GM18520 (cell line): ENCODE data around the gene FOXC2.
"Not testable (repeated sequence)": the region's sequence is repeated elsewhere in the genome, so short reads cannot be mapped to it uniquely, and the experiment has no call there.

Experiments used
- ATAC-seq: cut with Tn5 transposase; IDR thresholded peaks from one replicate; pipeline ENCODE4 v1.9.1; 2021; ENCODE audit not compliant: unreplicated experiment

Gene FOXC2

DNA sequence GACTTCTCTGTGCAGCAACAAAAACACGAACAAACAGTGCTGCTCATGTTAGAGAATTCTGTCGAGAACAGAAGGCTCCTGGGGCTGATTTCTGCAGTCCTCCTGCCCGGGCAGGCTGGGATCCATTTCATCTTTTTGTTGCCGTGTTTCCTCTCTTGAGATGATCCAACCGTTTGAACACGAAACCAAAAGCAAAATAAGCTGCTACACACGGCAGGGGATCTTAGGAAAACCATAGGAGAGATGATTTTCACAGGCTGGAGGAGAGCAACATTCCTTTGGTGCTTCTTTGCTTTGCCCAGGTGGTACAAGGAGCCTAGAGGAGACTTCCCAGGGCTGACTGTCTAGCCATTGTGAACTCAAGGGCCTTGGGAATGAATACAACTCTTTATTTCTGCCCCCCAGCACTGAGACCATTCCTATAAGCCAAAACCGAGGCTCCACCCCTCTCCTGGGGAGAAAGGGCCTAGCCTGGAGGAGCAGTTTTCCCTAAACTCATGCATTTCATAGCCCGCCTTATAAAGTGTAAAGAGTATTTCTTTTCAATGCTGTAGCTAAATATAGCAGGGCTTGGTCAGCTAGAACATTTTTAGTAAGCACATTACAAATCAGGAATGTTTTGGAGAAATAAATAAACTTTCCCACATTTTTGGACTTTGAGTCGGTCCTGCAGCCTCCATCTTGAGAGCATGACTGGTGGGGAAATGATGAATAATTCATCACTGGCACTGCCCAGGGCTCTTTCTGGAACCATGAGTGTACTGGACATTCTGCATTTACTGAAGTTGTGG, 19.4 kb downstream of the FOXC2 start:
- ATAC-seq: no peak

DNA sequence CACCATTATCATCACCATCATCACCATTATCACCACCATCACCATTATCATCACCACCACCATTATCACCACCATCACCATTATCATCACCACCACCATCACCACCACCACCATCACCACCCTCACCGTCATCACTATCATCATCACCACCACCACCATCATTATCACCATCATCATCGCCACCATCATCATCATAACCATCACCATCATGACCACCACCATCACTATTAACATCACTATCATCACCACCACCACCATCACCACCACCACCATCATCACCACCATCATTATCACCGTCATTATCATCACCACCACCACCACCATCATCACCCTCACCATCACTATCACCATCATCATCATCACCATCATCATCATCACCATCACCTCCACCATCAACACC, 20.9 kb downstream of the FOXC2 start:
- ATAC-seq: no peak

DNA sequence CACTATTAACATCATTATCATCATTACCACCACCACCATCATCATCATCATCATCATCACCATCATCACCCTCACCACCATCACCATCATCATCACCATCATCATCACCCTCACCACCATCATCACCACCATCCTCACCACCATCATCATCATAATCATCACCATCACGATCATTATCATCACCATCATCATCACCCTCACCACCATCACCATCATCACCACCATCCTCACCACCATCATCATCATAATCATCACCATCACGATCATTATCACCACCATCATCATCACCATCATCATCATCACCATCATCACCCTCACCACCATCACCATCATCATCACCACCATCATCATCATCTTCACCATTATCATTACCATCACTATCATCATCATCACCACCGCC, 21.3 kb downstream of the FOXC2 start:
- not testable (repeated sequence) for ATAC-seq

DNA sequence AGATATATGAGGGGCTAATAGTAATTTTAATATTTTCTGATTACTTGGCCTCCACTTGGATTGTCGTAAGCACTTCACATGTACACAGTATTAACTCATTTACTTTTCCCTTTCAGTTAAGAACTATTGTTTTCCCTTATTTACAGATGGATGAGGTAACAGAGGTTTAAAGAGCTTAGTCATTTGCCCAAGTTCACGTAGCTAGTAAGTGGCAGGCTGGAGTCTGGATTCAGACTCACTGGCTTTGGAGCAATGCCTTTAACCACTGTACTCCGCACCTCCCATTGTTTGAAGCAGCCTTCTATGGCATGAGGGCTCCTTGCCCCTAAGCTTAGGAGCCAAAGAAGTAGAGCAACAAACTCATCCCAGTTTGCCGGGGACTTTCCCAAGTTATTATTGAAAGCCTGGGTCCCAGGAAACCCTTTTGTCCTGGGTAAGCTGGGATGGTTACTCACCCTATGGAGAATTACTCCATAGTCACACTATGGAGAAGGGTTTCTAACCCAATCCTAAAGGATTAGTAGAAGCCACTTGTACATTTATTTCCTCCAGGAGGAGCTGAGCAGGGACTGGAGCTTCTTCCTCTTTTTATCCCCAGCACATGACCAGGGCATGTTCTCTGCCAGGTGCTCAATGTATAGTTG, 24.0 kb downstream of the FOXC2 start:
- ATAC-seq: no peak

DNA sequence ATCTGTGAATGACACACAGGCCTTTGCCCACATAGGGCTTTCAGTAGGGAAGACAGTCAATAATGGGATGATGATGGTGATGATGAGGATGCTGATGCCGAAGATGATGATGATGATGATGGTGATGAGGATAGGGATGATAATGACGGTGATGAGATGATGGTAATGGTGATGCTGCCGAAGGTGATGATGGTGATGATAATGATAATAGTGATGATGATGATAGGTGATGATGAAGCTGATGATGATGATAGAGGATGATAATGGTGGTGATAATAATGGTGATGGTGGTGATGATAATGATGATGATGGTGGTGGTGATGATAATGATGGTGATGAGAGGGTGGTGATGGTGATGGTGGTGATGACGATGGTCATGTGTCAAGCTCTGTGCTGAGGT, 24.6 kb downstream of the FOXC2 start:
- no peak for ATAC-seq

DNA sequence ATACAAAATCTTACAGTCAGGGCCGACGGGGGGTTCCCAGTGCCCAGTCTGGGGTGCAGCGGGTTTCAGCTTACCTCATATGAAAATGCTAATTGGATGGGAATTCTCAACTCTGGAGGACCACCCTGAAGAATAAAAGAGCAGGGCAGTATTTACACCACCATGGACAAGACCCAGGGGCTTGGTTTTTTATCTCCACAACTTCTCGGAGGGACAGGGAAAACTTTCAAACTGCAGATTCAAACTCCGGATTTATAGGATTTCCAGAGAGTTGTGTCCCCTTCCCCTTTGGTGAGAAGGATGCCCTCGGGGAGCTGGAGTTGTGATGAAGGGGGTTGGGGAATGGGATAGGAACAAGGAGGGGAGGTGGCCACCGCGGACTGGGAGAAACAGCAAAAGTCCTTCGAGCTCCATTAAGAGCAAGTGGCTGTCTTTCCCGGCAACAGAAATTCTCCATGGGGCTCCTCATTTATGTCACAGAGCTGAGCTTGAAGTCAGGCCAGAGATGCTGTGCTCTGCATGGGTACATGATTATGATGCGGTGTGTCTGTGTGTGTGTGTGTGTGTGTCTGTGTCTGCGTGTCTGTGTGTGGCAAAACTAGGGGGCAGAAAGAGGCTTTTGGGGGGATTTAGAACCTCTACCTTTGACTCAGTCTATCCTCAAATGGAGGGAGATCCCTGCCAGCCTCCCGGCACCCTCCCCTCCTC, 27.4 kb downstream of the FOXC2 start:
- no peak for ATAC-seq

DNA sequence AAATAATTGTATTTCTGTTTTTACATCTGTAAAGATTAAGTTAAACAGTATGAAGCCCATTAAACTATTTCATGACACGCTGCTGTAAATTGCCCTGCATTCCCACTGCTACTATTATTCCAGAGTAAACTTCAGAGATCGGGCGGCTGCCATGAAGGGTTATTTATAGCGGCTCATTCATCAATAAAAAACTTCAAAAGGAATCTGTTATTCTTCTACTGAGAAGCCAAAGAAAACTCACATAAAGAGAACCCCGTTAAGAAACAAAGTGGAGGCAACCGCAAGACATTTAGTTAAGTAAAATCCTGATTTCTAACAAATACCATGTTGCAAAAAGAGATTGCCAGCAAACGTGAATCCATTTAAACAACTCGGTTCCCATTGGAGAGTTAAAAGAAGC, 28.1 kb downstream of the FOXC2 start:
- ATAC-seq: no peak

DNA sequence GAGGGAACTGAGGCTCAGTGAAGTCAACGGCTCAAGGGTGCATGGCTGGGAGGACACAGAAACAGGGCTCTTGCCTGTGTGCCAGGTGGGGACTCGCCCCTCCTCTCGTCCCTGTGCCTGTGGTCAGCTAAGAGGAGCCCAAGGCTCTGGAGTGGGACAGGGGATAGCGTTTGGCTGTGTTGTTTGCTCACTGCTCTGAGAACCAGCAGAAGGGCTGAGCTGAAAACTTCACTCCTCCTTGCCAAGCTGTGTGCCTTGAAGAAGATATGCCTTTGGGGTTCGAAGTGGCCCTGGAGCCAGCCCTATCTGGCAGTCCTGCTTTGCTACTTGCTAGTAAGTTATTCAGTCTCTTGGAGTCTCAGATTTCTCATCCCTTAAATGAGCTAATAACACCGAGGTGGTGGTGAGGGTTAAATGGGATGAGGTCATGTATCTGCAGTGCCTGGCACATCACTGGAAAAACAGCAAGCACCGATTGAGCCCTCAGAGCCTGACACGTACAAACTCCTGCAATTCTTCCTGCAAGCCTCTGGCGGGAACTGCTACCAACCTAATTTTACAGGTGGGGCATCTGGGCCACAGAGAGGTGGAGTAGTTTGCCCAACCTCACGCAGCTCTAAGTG, 29.5 kb downstream of the FOXC2 start:
- ATAC-seq: no peak

DNA sequence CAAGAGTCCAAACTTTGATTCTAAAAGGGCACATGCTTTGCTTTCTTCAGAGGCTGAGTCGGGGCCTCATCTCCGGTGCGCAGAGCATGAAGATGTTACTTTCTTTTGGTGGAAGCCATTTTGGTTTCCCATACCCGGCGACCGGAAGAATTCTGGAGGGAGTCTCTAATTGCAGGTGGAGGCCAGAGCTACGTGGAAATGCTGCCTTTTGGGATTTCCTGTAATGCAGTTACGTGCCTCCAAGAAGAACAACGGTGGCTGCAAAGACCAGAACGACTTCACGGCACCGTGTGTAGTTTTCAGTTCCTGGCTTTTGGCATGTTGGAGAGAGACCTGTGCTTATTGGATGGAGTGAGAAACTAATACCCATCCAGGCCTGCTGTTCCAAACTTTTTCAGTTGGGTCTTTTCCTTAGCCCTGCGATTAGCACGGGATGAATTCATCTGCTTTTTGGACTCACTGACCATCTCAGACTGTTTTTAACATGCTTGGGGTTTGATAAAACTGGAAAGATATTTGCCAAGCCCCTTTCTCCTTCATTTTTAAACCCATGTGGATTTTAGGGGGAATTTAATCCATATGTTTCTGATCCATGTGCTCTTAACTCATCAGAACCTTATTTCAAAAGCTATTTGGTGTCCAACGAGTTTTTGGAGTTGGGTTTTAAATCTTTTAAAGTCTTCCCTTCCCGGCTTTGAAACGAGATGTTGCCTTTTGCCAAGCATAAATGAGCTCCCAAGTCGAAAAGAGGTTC, 30.7 kb downstream of the FOXC2 start:
- no peak for ATAC-seq

DNA sequence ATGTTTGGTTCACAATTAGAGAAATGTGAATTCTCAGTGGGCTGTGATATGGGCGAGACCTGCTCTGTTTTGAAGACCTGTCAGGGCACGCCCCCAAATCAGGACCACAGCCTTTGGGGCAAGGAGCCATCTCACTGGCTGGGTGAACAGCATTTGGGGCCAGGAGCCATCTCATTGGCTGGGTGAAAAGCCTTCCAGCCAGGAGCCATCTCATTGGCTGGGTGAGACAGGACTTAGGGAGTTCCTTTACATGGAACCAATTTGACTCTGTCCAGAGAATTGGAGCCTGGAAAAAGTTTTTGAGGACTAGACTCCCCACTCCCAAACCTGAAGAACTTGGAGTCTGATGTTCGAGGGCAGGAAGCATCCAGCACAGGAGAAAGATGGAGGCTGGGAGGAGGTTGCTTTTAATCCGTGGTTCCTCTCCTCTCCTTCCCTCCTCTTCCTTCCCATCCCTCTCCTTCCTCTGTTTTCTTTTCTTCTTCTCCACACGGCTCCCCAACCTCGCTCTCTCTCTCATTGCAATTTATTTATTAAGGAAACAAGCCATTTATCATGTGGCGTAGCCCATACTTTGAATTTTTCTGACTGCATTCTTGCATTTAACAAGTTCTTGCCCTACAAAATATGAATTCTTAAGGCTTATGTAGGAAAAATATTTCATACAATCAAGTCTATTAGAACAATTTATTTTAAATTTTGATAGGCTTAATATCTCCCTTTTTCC, 31.4 kb downstream of the FOXC2 start:
- ATAC-seq: no peak

DNA sequence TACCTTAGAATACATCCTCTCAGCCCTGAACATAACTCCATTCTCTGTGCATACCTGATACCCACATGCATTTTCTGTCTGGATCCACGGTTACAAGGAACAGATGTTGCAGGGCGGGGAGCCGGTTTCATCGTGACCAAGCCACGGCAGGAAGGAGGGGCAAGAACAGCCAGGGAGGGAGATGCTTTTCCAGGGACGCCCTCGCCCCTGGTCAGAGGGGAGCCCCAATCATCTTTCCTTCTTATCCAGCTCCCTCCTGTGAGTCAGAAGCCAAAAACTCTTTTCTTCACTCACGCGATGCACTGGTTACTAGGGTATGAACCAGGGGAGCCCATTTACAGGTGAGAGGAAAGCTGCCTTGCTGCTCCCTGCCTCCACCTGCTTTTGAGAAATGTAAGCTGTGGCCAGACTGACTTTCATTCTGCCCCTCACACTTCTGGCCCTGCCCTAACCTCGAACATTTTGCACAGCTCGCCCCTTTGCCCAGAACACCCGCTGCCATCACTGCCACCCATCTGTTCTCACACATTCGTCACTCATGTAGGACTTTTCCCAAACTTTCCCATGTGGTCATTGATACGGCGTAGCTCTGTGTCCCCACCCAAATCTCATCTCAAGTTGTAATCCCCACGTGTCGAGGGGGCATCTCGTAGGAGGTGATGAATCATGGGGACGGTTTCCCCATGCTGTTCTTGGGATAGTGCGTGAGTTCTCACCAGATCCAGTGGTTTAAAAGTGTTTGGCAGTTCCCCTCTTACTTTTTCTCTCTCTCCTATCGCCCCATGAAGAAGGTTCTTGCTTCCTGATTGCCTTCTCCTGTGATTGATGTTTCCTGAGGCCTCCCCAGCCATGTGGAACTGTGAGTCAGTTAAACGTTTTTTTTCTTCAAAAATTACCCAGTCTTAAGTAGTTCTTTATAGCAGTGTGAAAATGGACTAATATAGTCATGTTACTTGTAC, 32.3 kb downstream of the FOXC2 start:
- no peak for ATAC-seq

DNA sequence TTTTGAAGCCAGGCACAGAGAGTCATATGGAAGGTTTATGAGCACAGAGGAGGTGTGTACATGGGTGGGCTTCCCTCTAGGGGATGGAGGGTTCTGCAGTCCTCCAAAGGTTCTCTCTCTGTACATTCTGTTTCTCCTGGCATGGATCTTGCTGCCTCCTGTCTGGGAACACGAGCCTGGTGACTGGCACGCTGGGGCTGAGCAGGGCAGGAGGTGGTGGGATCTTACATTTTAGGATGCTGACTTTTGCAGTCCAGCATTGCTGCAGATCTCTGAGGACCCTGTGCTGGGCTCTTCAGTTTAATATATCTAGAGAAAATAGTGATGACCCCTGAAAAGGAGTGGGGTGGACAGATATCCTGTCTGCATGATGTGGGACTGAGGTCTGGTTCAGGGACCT, 34.7 kb downstream of the FOXC2 start:
- ATAC-seq: no peak

DNA sequence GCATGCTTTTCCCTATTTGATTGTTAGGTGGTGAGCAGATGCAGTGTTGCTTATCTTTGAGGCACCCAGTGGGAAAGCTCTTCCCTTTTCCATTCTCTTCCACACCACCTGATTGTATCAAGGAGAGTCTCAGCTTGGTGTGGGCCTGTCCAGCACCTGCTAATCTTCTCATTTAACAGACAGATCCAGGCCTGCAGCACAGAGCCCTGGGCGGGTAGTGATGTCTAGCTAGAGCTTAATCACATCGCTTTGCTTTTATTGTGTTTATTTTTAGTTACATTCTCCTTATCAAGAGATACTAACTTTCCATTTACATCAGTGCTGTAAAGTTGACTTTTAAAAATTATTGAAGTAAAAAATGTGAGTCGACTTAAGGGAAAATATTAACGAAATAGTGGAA, 35.9 kb downstream of the FOXC2 start:
- no peak for ATAC-seq

DNA sequence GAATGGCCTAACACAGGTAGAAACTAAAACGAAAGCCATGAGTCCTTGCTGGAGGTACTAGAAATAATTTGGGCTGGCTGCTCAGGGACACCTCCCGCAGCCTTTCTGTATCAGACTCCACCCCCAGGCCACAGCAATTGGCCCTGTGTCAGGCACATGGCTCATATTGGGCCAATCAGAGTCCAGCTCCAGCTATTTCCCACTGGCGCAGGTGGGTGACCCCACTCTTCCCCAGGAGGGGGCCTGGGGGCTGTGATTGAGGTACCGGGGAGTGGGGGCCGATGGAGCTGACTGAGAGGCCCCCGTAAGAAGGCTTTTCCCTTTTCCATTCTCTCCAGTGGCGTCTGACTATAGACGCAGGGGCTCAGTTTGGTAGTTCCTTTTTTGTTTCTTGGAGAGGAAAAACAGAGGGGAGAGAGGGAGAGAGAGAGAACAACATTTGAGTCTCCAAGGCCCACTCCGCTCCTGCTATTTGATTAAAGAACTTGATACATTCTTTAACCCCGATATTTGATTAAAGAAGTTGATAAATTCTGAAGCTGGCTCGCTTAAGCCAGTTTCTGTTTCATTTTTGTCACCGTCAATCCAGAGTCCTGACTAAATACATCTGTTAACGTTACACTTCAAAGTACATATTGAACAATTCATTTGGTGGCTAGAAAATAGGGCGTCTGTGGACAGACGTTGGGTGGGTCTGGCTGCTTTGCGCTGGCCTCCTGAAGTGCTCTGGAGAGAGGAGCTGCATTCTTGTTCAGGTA, 38.0 kb downstream of the FOXC2 start:
- ATAC-seq: no peak

DNA sequence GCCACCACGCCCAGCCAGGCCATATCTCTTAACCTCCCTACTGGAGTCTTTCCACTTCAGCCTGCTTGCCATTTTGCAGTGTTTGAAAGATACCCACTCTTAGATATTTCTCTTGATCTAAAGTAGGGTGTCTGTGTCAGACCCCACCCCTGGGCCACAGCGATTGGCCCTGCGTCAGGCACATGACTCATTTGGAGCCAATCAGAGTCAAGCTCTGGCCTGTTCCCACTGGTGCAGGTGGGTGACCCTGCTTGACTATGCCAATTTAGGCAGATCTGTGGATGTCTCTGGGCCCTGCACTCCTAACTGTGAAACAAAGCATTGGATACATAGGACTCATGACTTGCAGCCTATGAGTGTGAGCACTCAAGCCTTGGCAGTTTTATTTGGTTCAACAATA, 39.3 kb downstream of the FOXC2 start:
- ATAC-seq: no peak

DNA sequence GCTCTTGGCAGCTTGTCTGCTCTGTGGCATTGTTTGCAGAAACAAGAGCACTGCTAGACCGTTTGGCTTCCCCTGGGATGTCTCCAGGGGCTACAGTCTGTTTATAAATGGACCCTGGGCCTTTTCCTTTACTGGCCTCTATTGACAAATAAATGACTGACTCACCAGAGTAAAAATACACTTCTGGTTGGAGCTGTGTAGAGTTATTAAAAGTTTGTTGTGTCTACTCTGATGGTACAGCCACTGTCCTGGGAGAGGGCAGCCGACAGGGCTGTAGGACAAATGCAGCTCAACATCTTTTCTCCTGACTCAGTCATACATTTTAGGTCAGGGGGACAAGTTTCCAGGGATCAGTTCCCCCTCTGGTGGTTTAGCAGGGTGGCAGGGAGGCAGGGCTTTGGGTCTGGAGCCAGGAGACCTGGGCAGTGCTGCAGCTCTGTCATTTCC, 41.7 kb downstream of the FOXC2 start:
- no peak for ATAC-seq

DNA sequence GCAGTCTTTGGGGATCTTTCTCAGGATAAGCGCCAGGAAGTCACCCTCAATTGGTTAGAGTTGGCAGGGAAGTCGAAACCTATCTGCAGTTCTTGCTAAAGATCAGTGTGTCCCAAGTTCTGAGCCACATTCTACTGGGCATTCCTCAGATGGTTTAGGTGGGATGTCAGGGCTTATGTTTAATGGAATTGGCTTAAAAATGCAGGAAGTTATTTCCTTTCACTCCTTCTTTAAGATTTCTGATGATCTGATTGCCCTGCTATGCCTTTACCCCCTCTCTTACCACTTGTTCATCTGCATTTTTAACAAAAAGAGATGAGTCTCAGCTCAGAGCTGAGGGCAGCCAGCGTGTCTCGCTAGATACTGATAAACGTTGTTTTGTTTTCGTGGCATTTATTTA, 42.5 kb downstream of the FOXC2 start:
- ATAC-seq: no peak

DNA sequence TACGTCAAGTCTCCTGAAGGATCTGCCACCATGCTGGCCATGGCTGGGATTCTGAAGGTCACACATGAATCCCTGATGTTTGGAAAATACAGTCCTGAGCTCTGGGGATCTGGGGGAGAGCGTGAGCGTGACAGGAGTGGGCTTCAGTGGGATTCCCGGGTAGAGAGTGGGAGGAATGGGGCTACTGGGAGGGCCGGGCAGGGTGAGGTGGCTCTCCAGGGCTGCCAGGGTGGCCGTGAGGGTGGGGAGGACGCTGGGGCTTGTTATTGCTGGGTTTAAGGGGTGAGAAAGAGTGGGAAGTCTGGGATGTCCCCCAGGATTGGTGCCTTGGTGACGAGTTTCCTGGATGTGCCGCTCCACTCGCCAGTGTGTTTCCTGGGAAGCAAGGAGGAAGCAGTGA, 43.0 kb downstream of the FOXC2 start:
- ATAC-seq: no peak
